Measurements from ENCODE around the gene ZNF581.

DNA sequence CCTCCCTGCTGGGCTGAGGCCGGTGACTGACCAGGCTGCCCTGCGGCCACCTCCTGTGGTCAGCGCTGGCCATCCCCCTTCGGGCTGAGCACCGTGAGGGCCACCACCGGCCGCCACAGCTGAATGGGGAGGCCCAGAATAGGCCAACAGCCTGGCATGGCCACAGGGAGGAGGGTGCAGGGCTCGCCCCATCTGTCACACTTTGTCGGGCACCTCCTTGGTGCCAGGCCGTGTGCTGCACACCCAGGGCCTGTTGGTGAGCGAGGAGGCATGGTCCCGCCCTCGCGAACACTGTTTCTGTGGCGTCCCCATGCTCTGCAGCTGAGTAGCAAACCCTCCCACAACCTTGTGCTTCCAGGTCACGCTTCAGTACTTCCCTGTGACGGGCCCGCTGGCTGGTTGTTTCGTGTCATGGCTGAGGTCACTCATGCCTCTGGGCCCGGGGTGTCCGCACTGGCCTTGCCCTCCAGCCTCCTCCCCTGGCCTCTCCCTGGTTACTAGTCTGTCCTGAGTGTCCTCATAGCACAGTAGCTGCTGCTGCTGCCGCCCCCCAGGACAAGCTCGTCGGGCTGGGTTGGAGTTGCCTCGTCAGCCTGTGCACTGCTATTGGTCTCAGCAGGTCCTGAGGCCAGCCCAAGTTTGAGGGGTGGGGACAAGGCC lies 46.8 kb downstream of the ZNF581 start:
- TF ChIP-seq CTCF (IDR thresholded peaks at IDR 0.05 in 4 of 5, conservative IDR thresholded peaks at IDR 0.05 in 1 of 5) = no peak
- no peak for TF ChIP-seq POLR2A (IDR thresholded peaks at IDR 0.05)

Measured in gastrocnemius medialis (tissue), 4 donors.